ENCODE results near the gene ABCA9.

ABCA9 gene

DNA sequence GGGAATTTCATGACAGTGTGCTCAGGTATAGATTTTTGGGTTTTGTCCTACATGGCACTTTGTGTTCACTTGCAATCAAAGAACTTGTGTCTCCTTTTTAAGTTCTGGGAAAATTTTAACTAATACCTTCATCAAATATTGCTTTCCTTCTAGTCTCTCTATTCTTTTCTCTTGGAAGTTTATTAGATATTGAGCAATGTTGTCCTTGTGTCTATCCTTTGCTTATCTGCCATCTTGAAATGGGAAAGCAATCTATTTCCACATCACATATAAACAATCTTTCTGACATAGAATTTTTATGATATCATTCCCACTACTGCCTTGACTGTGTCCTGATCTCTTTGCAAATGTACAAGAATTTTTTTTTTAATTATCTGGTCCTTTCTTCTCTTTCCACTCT is 4.4 kb upstream of the ABCA9 start:
- no peak overlapping the region for H3K4me2 ChIP-seq (ENCODE audit: insufficient read depth, low read length)
- H3K27me3 ChIP-seq (ENCODE audit: insufficient read depth, low read length, poor library complexity), result peaks cover 3% of the 10 kb centered on the region
- peaks cover 16% of the 10 kb centered on the region; the same call in 1 of the 2 replicates for H3K4me1 ChIP-seq (ENCODE audit: insufficient read depth, low read length)
- no peak overlapping the region for H2AFZ ChIP-seq (ENCODE audit: low read depth, low read length)
- no peak overlapping the region for H3K9ac ChIP-seq (ENCODE audit: low read depth, low read length)
- no peaks in the 10 kb centered on the region for H3K36me3 ChIP-seq (ENCODE audit: insufficient read depth, low read length)
- ATAC-seq (ENCODE audit: insufficient read depth, low read depth) (no peak), DNase-seq (no peak)
- no peak overlapping the region for H3K27ac ChIP-seq (ENCODE audit: low read length)
- H3K9me3 ChIP-seq (ENCODE audit: insufficient read depth, low read length, severe bottlenecking), result no peaks in the 10 kb centered on the region
- H4K20me1 ChIP-seq (ENCODE audit: insufficient read depth, low read length), result no peaks in the 10 kb centered on the region
- H3K79me2 ChIP-seq (ENCODE audit: insufficient read depth, low read length), result no peaks in the 10 kb centered on the region
- no peak overlapping the region for H3K4me3 ChIP-seq (ENCODE audit: low read depth in 1 of 2, low read length in 2 of 2)
- TF ChIP-seq EZH2 (IDR thresholded peaks at IDR 0.05; ENCODE audit: borderline replicate concordance, low read depth, low read length, severe bottlenecking), result no peak
- TF ChIP-seq, protein P1, sequence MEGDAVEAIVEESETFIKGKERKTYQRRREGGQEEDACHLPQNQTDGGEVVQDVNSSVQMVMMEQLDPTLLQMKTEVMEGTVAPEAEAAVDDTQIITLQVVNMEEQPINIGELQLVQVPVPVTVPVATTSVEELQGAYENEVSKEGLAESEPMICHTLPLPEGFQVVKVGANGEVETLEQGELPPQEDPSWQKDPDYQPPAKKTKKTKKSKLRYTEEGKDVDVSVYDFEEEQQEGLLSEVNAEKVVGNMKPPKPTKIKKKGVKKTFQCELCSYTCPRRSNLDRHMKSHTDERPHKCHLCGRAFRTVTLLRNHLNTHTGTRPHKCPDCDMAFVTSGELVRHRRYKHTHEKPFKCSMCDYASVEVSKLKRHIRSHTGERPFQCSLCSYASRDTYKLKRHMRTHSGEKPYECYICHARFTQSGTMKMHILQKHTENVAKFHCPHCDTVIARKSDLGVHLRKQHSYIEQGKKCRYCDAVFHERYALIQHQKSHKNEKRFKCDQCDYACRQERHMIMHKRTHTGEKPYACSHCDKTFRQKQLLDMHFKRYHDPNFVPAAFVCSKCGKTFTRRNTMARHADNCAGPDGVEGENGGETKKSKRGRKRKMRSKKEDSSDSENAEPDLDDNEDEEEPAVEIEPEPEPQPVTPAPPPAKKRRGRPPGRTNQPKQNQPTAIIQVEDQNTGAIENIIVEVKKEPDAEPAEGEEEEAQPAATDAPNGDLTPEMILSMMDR (IDR thresholded peaks at IDR 0.05; ENCODE audit: borderline replicate concordance, extremely low read depth, low read length, poor library complexity, severe bottlenecking), result no peak

DNA sequence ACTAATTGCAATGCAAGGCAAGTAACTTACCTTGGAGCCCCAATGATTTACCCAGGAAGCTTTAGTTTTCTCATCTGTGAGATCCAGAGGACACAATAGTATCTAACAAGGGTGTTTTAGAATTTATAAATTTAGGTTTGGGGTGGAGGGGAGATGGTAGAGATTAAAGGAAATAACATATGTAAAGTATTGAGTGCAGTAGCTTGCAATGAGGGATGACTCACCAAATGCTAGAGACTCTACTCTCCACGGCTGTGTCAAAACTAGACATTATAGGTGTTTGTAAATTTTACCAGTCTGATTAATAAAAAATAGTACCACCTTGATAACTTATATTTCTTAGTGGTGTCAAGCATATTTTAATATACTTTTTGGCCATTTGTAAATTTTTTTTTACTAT is 3.7 kb upstream of the ABCA9 start:
- H3K27ac ChIP-seq (ENCODE audit: low read length), result no peak overlapping the region

DNA sequence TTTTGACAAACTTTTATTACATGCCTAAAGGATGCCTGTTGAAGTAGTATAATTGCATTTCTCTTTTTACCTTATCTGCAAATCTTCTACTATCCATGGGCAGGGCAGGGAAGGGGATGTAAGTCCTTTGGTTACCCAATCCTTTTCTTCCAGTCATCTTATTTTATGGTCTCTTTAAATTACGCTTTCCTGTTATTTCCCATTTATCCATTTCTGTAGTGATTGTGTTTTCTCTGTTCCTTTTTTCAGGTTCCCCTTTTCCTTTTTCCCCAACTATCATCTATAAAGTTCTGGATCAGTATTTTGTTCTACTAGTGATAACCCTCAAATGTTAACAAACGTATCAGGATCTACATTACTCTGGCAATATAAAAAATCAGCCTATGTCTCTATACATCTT is 3.3 kb upstream of the ABCA9 start:
- H3K79me2 ChIP-seq (ENCODE audit: insufficient read depth, low read length), result no peaks in the 10 kb centered on the region
- TF ChIP-seq EZH2 (IDR thresholded peaks at IDR 0.05; ENCODE audit: borderline replicate concordance, low read depth, low read length, severe bottlenecking), result no peak
- TF ChIP-seq, protein P1 (IDR thresholded peaks at IDR 0.05; ENCODE audit: borderline replicate concordance, extremely low read depth, low read length, poor library complexity, severe bottlenecking), result no peak
- H3K4me3 ChIP-seq (ENCODE audit: low read depth in 1 of 2, low read length in 2 of 2), result no peak overlapping the region
- no peaks in the 10 kb centered on the region for H4K20me1 ChIP-seq (ENCODE audit: insufficient read depth, low read length)
- no peak overlapping the region for H2AFZ ChIP-seq (ENCODE audit: low read depth, low read length)
- H3K4me1 ChIP-seq (ENCODE audit: insufficient read depth, low read length), result peaks cover 16% of the 10 kb centered on the region; the same call in 1 of the 2 replicates
- ATAC-seq (ENCODE audit: insufficient read depth, low read depth), result no peak
- DNase-seq, result no peak
- no peak overlapping the region for H3K9ac ChIP-seq (ENCODE audit: low read depth, low read length)
- no peaks in the 10 kb centered on the region for H3K36me3 ChIP-seq (ENCODE audit: insufficient read depth, low read length)
- peaks cover 3% of the 10 kb centered on the region for H3K27me3 ChIP-seq (ENCODE audit: insufficient read depth, low read length, poor library complexity)
- no peaks in the 10 kb centered on the region for H3K9me3 ChIP-seq (ENCODE audit: insufficient read depth, low read length, severe bottlenecking)
- H3K4me2 ChIP-seq (ENCODE audit: insufficient read depth, low read length), result no peak overlapping the region
- H3K27ac ChIP-seq (ENCODE audit: low read length), result no peak overlapping the region

More for the DNA sequence above, 3.7 kb upstream of the ABCA9 start:
- no peak for TF ChIP-seq EZH2 (IDR thresholded peaks at IDR 0.05; ENCODE audit: borderline replicate concordance, low read depth, low read length, severe bottlenecking)
- TF ChIP-seq, protein P1 (IDR thresholded peaks at IDR 0.05; ENCODE audit: borderline replicate concordance, extremely low read depth, low read length, poor library complexity, severe bottlenecking), result no peak
- Histone ChIP-seq H3K4me1 (ENCODE audit: insufficient read depth, low read length) (peaks cover 16% of the 10 kb centered on the region; the same call in 1 of the 2 replicates), H3K9me3 (ENCODE audit: insufficient read depth, low read length, severe bottlenecking) (no peaks in the 10 kb centered on the region), H4K20me1 (ENCODE audit: insufficient read depth, low read length) (no peaks in the 10 kb centered on the region), H2AFZ (ENCODE audit: low read depth, low read length) (no peak overlapping the region), H3K79me2 (ENCODE audit: insufficient read depth, low read length) (no peaks in the 10 kb centered on the region), H3K27me3 (ENCODE audit: insufficient read depth, low read length, poor library complexity) (peaks cover 6% of the 10 kb centered on the region), H3K4me3 (ENCODE audit: low read depth in 1 of 2, low read length in 2 of 2) (no peak overlapping the region), H3K36me3 (ENCODE audit: insufficient read depth, low read length) (no peaks in the 10 kb centered on the region), H3K4me2 (ENCODE audit: insufficient read depth, low read length) (no peak overlapping the region), H3K9ac (ENCODE audit: low read depth, low read length) (no peak overlapping the region)
- DNase-seq (no peak), ATAC-seq (ENCODE audit: insufficient read depth, low read depth) (no peak)

All from DND-41 (cell line).